Dedifferentiated amniotic fluid mesenchymal stem cell (primary cell): ENCODE data around the gene TMEM253.

Experiments
- DNase-seq: peaks from one replicate; pipeline ENCODE4 v3.0.0-alpha.2; 2016; ENCODE audit errors: extremely low spot score

The TMEM253 gene

GRCh38 chr14:21070610-21071224 lies 30.1 kb upstream of the TMEM253 start:
- DNase-seq: peak; percentile 18

- peak; percentile 95 for DNase-seq
These were observed 29.4 kb upstream of the TMEM253 start for GRCh38 chr14:21071225-21072030.

- peak; percentile 78 for DNase-seq
These were observed 28.8 kb upstream of the TMEM253 start for GRCh38 chr14:21072031-21072473.

DNA sequence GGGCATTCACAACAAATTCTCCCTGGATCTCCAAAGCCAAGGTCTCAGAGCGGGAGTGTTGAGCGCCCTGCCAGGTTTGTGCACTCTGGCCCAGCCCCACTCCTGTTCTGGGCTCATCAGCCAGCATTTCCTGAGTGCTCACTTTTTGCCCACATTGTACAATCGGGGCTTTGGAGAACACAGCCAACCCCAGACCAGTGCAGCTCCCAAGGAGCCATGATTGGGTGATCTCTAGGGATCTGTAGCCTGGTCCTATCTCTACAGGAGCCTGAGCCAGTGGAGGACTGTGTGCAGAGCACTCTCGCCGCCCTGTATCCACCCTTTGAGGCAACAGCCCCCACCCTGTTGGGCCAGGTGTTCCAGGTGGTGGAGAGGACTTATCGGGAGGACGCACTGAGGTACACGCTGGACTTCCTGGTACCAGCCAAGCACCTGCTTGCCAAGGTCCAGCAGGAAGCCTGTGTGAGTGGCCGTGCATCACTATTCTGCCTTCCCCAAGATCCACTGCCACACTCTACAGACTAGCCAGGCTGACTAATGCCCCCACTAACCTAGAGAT lies 28.0 kb upstream of the TMEM253 start:
- no peak for DNase-seq

DNA sequence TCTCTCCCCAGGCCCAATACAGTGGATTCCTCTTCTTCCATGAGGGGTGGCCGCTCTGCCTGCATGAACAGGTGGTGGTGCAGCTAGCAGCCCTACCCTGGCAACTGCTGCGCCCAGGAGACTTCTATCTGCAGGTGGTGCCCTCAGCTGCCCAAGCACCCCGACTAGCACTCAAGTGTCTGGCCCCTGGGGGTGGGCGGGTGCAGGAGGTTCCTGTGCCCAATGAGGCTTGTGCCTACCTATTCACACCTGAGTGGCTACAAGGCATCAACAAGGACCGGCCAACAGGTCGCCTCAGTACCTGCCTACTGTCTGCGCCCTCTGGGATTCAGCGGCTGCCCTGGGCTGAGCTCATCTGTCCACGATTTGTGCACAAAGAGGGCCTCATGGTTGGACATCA lies 26.9 kb upstream of the TMEM253 start:
- DNase-seq: no peak

GRCh38 chr14:21074398-21075272 lies 26.2 kb upstream of the TMEM253 start:
- no peak for DNase-seq

DNA sequence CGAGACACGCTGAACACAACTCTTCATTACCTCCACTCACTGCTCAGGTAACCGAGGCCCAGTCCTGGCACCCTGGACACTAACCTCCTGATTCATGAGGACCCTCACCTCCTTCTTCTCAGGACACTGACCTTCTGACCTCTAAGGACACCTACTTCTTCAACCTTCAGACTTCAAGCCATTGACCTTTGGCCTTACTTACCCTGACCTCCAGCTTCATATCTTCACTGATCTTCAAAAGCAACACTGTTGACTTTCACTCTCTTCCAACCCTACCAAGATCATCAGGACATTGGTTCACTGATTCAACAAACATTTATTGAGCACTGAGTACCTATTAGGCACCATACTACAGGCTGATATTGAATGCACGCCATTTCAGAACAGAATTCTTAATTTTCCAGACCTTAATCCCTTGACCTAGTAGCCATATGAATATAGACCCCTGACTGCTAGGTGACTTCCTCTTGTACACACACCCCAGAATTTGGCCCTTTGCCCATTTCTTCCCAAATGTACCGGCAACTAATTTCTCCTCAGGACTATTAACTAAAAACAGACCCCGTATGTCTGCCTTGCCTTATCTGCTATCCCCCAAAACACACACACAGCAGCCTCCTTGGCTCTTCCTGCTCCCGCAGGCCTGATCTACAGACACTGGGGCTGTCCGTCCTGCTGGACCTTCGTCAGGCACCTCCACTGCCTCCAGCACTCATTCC lies 25.0 kb upstream of the TMEM253 start:
- DNase-seq: no peak

DNA sequence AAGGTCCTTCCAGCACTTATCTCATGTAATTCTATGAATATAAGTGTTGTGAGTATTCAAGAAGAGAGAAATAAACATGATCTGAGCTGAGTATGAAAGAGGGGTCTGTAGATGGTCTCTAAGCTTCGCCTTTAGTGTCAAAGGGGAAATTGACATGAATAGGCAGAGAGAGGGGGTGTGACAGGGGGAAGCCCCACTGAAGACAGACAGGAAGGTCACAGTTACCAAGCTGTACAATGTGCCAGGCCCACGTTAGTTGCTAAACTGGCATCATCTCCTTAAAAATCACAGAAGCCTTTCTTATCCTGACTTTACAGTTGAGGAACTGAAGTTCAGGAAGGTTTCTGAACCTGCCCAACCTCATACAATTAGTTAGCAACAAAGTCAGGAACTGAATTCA lies 23.2 kb upstream of the TMEM253 start:
- no peak for DNase-seq

GRCh38 chr14:21078287-21078686 lies 22.6 kb upstream of the TMEM253 start:
- no peak for DNase-seq

- no peak for DNase-seq
These were observed 22.1 kb upstream of the TMEM253 start for GRCh38 chr14:21078726-21079125.

DNA sequence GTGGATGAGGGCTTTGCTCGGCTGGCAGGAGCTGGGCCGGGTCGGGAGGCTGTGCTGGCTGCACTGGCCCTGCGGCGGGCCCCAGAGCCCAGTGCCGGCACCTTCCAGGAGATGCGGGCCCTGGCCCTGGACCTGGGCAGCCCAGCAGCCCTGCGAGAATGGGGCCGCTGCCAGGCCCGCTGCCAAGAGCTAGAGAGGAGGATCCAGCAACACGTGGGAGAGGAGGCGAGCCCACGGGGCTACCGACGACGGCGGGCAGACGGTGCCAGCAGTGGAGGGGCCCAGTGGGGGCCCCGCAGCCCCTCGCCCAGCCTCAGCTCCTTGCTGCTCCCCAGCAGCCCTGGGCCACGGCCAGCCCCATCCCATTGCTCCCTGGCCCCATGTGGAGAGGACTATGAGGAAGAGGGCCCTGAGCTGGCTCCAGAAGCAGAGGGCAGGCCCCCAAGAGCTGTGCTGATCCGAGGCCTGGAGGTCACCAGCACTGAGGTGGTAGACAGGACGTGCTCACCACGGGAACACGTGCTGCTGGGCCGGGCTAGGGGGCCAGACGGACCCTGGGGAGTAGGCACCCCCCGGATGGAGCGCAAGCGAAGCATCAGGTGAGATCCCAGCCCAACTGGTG lies 19.2 kb upstream of the TMEM253 start:
- no peak for DNase-seq

DNA sequence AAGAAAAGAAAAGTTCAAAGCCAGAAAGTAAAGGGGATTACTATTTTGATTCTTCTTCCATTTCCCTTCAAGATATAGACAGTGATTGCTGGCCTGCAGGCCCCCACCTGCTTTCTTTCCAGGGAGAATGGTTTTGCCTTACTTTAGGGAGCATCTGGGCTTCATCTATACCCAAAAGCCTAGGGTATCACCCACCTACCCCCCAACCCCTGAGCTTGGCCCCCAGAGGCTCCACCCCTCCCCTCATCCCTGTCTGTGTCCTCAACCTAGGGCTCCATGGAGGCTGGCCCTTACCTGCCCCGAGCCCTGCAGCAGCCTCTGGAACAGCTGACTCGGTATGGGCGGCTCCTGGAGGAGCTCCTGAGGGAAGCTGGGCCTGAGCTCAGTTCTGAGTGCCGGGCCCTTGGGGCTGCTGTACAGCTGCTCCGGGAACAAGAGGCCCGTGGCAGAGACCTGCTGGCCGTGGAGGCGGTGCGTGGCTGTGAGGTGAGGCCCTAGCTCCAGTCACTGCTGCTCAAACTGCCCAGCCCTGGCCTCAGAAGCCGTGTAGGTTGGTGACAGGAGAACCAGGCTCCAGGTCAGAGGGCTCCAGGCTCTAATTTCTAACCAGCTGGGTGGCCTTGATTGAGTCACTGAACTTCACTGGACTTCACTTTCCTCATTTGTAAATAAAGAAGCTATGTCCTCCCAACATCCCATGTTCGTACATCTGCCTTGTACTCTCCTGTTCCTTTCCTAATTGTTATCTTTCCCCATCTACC lies 17.1 kb upstream of the TMEM253 start:
- no peak for DNase-seq

DNA sequence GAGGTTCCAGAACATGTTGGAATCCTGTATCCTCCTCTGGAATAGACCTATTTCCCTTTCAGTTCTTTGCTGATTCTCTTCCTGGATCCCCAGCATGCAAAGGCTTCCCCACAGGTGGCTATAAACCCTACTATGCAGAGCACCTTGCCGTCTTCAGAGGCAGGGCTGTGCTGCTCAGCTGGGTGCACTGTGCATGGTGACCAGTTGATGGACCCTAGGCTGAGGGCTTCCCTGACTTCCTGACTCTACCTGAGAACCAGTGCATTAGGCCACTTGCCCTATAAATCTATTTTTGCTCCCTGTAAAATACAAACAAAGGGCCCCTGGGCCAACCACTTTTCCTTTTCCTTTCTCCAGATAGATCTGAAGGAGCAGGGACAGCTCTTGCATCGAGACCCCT lies 16.5 kb upstream of the TMEM253 start:
- no peak for DNase-seq

- DNase-seq: peak; percentile 84
These were observed 15.6 kb upstream of the TMEM253 start for GRCh38 chr14:21084998-21085853.

GRCh38 chr14:21086908-21087293 lies 14.0 kb upstream of the TMEM253 start:
- DNase-seq: no peak

GRCh38 chr14:21087294-21088091 lies 13.4 kb upstream of the TMEM253 start:
- peak; percentile 90 for DNase-seq

GRCh38 chr14:21088687-21089086 lies 12.2 kb upstream of the TMEM253 start:
- DNase-seq: no peak

GRCh38 chr14:21089271-21089670 lies 11.6 kb upstream of the TMEM253 start:
- no peak for DNase-seq

DNA sequence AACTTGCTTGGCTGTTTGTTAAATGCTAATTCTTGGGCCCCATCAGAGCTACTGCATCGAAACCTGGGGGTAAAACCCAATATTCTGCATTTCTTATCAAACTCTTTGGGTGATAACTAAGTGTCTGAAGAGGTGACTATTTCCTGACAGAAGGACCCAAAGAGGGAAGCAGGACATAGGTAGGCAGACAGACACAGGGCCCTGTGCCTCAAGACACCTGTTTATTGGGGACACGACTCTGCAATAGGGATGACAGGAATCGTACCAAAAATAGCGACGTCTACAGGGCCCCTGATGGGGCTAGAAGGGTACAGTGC lies 11.0 kb upstream of the TMEM253 start:
- DNase-seq: no peak
